NT2/D1 (cell line): ENCODE data around the gene PMPCA.

Source experiments
- SUZ12 ChIP-seq: IDR thresholded peaks from 2 replicates; pipeline ENCODE4 v1.6.1; 2011; ENCODE audit not compliant: insufficient read length, insufficient read depth; ENCODE audit errors: extremely low read depth
- YY1 ChIP-seq: IDR thresholded peaks from 2 replicates; pipeline ENCODE4 v1.6.1; 2011; ENCODE audit not compliant: insufficient read length, insufficient read depth
- ZNF274 ChIP-seq: IDR thresholded peaks from 2 replicates; pipeline ENCODE4 v1.6.1; 2011; ENCODE audit warnings: mild to moderate bottlenecking, low read depth, low read length

DNA sequence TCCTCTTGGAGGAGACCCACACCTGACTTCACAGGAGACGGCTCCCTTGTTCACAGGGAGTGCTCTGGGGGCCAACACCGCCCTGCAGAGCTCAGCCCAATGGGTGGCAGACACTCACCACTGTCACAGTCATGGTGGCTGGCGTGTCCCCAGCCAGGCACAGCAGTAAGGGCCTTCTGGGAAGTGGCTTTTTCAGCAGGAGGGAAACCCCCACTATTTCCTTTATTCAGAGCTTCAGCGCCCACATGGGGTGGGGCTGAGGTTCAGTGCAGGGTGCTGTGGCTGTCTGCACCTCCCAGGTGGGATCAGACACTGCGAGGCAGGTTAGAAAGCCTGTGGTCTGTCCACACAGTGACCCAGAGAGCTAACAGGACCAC is 6.9 kb upstream of the PMPCA start:
- TF ChIP-seq SUZ12 (no peak), YY1 (no peak), ZNF274 (no peak)
